ENCODE results near the gene LYRM1. TPM values are rescaled to one million over a fixed set of nuclear protein-coding genes. Genes with fewer than 3 reads are reported as not detected.

LYRM1 gene
- total and polyA plus RNA-seq, 2 of the 8 experiments (the other 6 are each of a cell fraction or from before 2014, with no cell fraction given), result 11.6 to 13.4 TPM

DNA sequence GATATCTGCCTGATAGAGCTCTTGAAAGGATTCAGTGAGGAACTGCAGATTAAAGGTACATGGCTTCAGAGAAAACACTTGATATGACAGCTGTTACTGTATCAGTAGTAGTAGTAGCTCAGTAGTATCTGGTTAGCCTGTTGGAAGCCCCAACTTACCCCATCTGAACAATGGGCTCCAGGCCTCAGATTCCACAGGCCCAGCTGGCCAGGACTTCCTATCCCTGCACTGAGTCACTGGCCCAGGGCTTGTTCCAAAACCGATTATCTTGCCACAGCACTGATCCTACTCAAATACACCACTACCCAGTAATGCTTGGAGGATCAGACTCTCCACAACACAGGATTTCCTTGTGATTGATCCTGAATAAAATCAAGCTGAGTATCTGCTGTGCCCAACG is 33.0 kb upstream of the LYRM1 start:
- Histone ChIP-seq H4K20me1 (replicated peaks in 1 of 2; ENCODE audit: control insufficient read depth in 1 of 2, insufficient read depth in 2 of 2, low read length in 2 of 2) (peaks cover 0 to 2% of the 10 kb centered on the region in 2 experiments), H2BK20ac (ENCODE audit: low read length) (no peak overlapping the region), H3K79me1 (ENCODE audit: low read depth, low read length) (peaks cover 5% of the 10 kb centered on the region; the same call in 1 of the 2 replicates), H3K56ac (replicated peaks; ENCODE audit: insufficient read length, low read depth, low read length) (no peak overlapping the region), H2BK120ac (replicated peaks; ENCODE audit: low read depth, low read length) (no peak overlapping the region), H3K23ac (ENCODE audit: insufficient read length) (no peak overlapping the region), H3K18ac (ENCODE audit: extremely low read depth, low read length) (no peak overlapping the region), H2AFZ (ENCODE audit: low read length) (no peak overlapping the region), H2AK5ac (ENCODE audit: low read depth, low read length) (no peak overlapping the region), H3K4me1 (replicated peaks in 1 of 4; ENCODE audit: control insufficient read depth in 3 of 4, insufficient read depth in 4 of 4, low read length in 3 of 4) (peaks cover 0 to 5% (median 2%) of the 10 kb centered on the region in 4 experiments; a peak in 3 of 7 replicates), H3K9me3 (ENCODE audit: insufficient read depth in 2 of 2, low read depth in 1 of 2, low read length in 1 of 2) (no peaks in the 10 kb centered on the region), H2BK15ac (ENCODE audit: low read length) (no peak overlapping the region), H2BK12ac (ENCODE audit: low read depth, low read length) (no peak overlapping the region), H3K14ac (ENCODE audit: insufficient read length) (no peak overlapping the region), H3K79me2 (ENCODE audit: control insufficient read depth in 1 of 2, insufficient read depth in 2 of 2, low read length in 2 of 2) (peaks cover 6 to 88% of the 10 kb centered on the region in 2 experiments; a peak in 3 of 4 replicates), H2BK5ac (ENCODE audit: low read depth, low read length) (no peak overlapping the region), H4K91ac (replicated peaks; ENCODE audit: insufficient read length, low read length) (no peak overlapping the region), H3K23me2 (ENCODE audit: low read depth, low read length) (no peaks in the 10 kb centered on the region), H4K8ac (ENCODE audit: extremely low read depth, insufficient read depth, low read length) (no peak overlapping the region), H3K9ac (replicated peaks in 1 of 4; ENCODE audit: extremely low read depth in 1 of 4, low read depth in 3 of 4, low read length in 3 of 4) (no peak overlapping the region), H3K4me3 (ENCODE audit: extremely low read depth in 1 of 4, insufficient read depth in 2 of 4, low read depth in 3 of 4, low read length in 4 of 4) (no peak overlapping the region), H4K5ac (ENCODE audit: insufficient read length, low read depth, low read length) (no peak overlapping the region), H3K27ac (ENCODE audit: low read depth, low read length) (no peak overlapping the region), H3K36me3 (ENCODE audit: control insufficient read depth in 2 of 4, insufficient read depth in 4 of 4, low read length in 3 of 4) (no peaks in the 10 kb centered on the region), H3K4ac (replicated peaks; ENCODE audit: insufficient read length, low read depth, low read length) (no peak overlapping the region), H3K27me3 (replicated peaks in 1 of 4; ENCODE audit: control insufficient read depth in 3 of 4, extremely low read depth in 1 of 4, insufficient read depth in 3 of 4, low read length in 3 of 4) (no peaks in the 10 kb centered on the region), H3K4me2 (ENCODE audit: insufficient read depth in 1 of 2, low read depth in 2 of 2, low read length in 2 of 2) (no peak overlapping the region)
- DNase-seq (ENCODE audit: low read depth in 1 of 2, low spot score in 2 of 2), result no peak
- POLR2A ChIA-PET (ENCODE audit: partially characterized antibody), result interaction anchor here (1.0 to 1.7 kb wide), 2 partner anchors 9 to 21 kb away, joined by 3 to 4 read pairs; no protein-coding TSS in a partner anchor
- 80% methylated on average over 2 of the region's 2 CpGs; no CpG with 5 or more reads in 1 of the 2 experiments for WGBS, 2 experiments (ENCODE audit: extremely low coverage in 1 of 2, insufficient coverage in 1 of 2, insufficient read length in 1 of 2, insufficient replicate concordance in 2 of 2, low coverage in 1 of 2, low lambda C conversion rate in 2 of 2, missing lambda C conversion rate in 1 of 2)
- CTCF ChIA-PET (ENCODE audit: partially characterized antibody), result interaction anchor here (0.6 to 4.8 kb wide), 5 partner anchors 7 to 36 kb away, joined by 3 to 29 read pairs (median 4); no protein-coding TSS in a partner anchor
- FAIRE-seq, result no peak
- TF ChIP-seq EGR1 (IDR thresholded peaks at IDR 0.05; ENCODE audit: borderline replicate concordance, low read depth, low read length) (no peak), RNF2 (IDR thresholded peaks at IDR 0.05; ENCODE audit: borderline replicate concordance, low read depth, low read length, missing control alignments, poor library complexity, severe bottlenecking) (no peak), CBX5 (IDR thresholded peaks at IDR 0.05; ENCODE audit: low read depth, low read length) (no peak), MAFK (IDR thresholded peaks at IDR 0.05; ENCODE audit: low read depth, low read length) (no peak), EP300 (IDR thresholded peaks at IDR 0.05; ENCODE audit: borderline replicate concordance in 1 of 2, low read depth in 2 of 2, low read length in 2 of 2) (no peak), HDAC2 (IDR thresholded peaks at IDR 0.05; ENCODE audit: borderline replicate concordance in 1 of 2, low read depth in 2 of 2, low read length in 2 of 2) (no peak), TEAD4 (IDR thresholded peaks at IDR 0.05; ENCODE audit: low read depth, low read length) (no peak), JUN (IDR thresholded peaks at IDR 0.05; ENCODE audit: low read depth, low read length) (no peak), USF2 (IDR thresholded peaks at IDR 0.05; ENCODE audit: low read length) (no peak), SIRT6 (IDR thresholded peaks at IDR 0.05; ENCODE audit: low read length) (no peak), RAD21 (IDR thresholded peaks at IDR 0.05 in 1 of 2, conservative IDR thresholded peaks at IDR 0.05 in 1 of 2; ENCODE audit: low read depth in 2 of 2, low read length in 2 of 2) (no peak), JUND (IDR thresholded peaks at IDR 0.05; ENCODE audit: low read length) (no peak)
